Endothelial cell of umbilical vein (primary cell): ENCODE results near the gene DNAH3. TPM values are rescaled to one million over a fixed set of nuclear protein-coding genes. Genes with fewer than 3 reads are reported as not detected.

Experiments
- BruUV-seq: library from RNA; stranded (reverse); fragments of 400-500 nt; replicated peaks from 2 replicates; lab custom pipeline; 2021; lab: Mats Ljungman, UMichigan
- CTCF ChIA-PET: fragments of 300-600, 350-600 bp; sonication (Branson Sonifier 250); formaldehyde crosslinking; loops from one replicate; lab custom pipeline; 2021; ENCODE audit warnings: antibody characterized with exemption, inconsistent platforms; lab: Charles Lee
- POLR2A ChIA-PET: fragments of 300-600, 350-600 bp; sonication (Branson Sonifier 250); formaldehyde crosslinking; loops from one replicate; lab custom pipeline; 2021; ENCODE audit warnings: antibody characterized with exemption, inconsistent platforms; lab: Charles Lee
- DNase-seq: peaks from one replicate; pipeline ENCODE4 v3.0.0-alpha.2; 2011; ENCODE audit warnings: low read depth, low spot score
- FAIRE-seq: peaks from 2 replicates; lab custom pipeline; 2011; peaks lifted over from hg19 to GRCh38; lab: Jason Lieb, UNC
- H2AFZ ChIP-seq: 2 replicates; pipeline ENCODE4 v1.6.0; 2012; ENCODE audit warnings: low read depth, low read length, control low read depth, inconsistent platforms
- H3K27ac ChIP-seq: 2 replicates; pipeline ENCODE4 v1.5.1; 2011; ENCODE audit warnings: low read depth, mild to moderate bottlenecking, control low read depth, low read length, moderate library complexity; ENCODE audit not compliant: insufficient read depth
- H3K27me3 ChIP-seq, 2 experiments: 2 replicates each; pipeline versions ENCODE4 v1.6.0 to v1.6.1; 2011; ENCODE audit warnings: low read length in 2 of 2, mixed read lengths in 1 of 2; ENCODE audit not compliant: control insufficient read depth in 2 of 2, insufficient read depth in 2 of 2
- H3K36me3 ChIP-seq, 2 experiments: 2 replicates in 1 of 2; 3 replicates in 1 of 2; pipeline ENCODE4 v1.5.1; 2011; ENCODE audit warnings: low read length in 2 of 2, mild to moderate bottlenecking in 1 of 2, moderate library complexity in 1 of 2; ENCODE audit not compliant: control insufficient read depth in 2 of 2, insufficient read depth in 2 of 2; ENCODE audit errors: extremely low read depth in 1 of 2
- H3K4me1 ChIP-seq: 3 replicates; pipeline ENCODE4 v1.5.1; 2011; ENCODE audit warnings: mild to moderate bottlenecking, low read length; ENCODE audit not compliant: control insufficient read depth, insufficient read depth; ENCODE audit errors: extremely low read depth
- H3K4me2 ChIP-seq: 2 replicates; pipeline ENCODE4 v1.6.1; 2011; ENCODE audit warnings: low read length, control low read depth, mixed read lengths; ENCODE audit not compliant: insufficient read depth
- H3K4me3 ChIP-seq, 3 experiments: fragments of 200-600 bp in 1 of 3; sonication (generic), shearing (Covaris generic) in 1 of 3; replicated peaks in 1 of 3; 2 replicates each; pipeline ENCODE4 v1.5.1; 2011 to 2016; ENCODE audit warnings: control low read depth in 3 of 3, low read length in 3 of 3, mild to moderate bottlenecking in 2 of 3, inconsistent platforms in 1 of 3, low read depth in 1 of 3, moderate library complexity in 1 of 3; ENCODE audit not compliant: insufficient read depth in 1 of 3
- H3K79me2 ChIP-seq: 2 replicates; pipeline ENCODE4 v1.6.0; 2012; ENCODE audit warnings: low read length, inconsistent platforms; ENCODE audit not compliant: control insufficient read depth, insufficient read depth
- H3K9ac ChIP-seq: replicated peaks from 2 replicates; pipeline ENCODE3; 2011; ENCODE audit warnings: low read length, control low read depth; ENCODE audit not compliant: insufficient read depth; ENCODE audit errors: extremely low read depth
- H3K9me1 ChIP-seq: replicated peaks from 3 replicates; pipeline ENCODE4 v1.6.0; 2011; ENCODE audit warnings: mild to moderate bottlenecking, low read length; ENCODE audit not compliant: control insufficient read depth, insufficient read depth; ENCODE audit errors: extremely low read depth
- H3K9me3 ChIP-seq: replicated peaks from 2 replicates; pipeline ENCODE4 v1.5.1; 2012; ENCODE audit warnings: low read length, inconsistent platforms; ENCODE audit not compliant: control insufficient read depth, insufficient read depth
- H4K20me1 ChIP-seq: replicated peaks from 2 replicates; pipeline ENCODE3; 2011; ENCODE audit warnings: mild to moderate bottlenecking, low read length; ENCODE audit not compliant: control insufficient read depth, insufficient read depth; ENCODE audit errors: extremely low read depth
- CTCF ChIP-seq, 2 donors: IDR thresholded peaks; 1 replicate in 1 of 2; 2 replicates in 1 of 2; pipeline ENCODE4 v1.5.1; 2011; ENCODE audit warnings: low read length in 2 of 2, mild to moderate bottlenecking in 2 of 2, moderate library complexity in 2 of 2, control low read depth in 1 of 2, inconsistent platforms in 1 of 2, low read depth in 1 of 2; ENCODE audit not compliant: insufficient read depth in 1 of 2; ENCODE audit errors: extremely low read depth in 1 of 2
- EZH2 ChIP-seq: IDR thresholded peaks from 2 replicates; pipeline ENCODE4 v1.6.1; 2012; ENCODE audit warnings: borderline replicate concordance, low read depth, mild to moderate bottlenecking, moderate library complexity, low read length, inconsistent platforms; ENCODE audit not compliant: severe bottlenecking
- FOS ChIP-seq: IDR thresholded peaks from 2 replicates; pipeline ENCODE4 v1.6.1; 2011; ENCODE audit warnings: mild to moderate bottlenecking, low read length, moderate library complexity, borderline replicate concordance; ENCODE audit not compliant: insufficient read depth
- GATA2 ChIP-seq: IDR thresholded peaks from 2 replicates; pipeline ENCODE4 v1.7.0; 2011; ENCODE audit warnings: low read depth, mild to moderate bottlenecking, moderate library complexity, mixed read lengths, low read length; ENCODE audit not compliant: insufficient read length, insufficient read depth
- JUN ChIP-seq: IDR thresholded peaks from 2 replicates; pipeline ENCODE4 v1.6.1; 2011; ENCODE audit warnings: borderline replicate concordance, low read depth; ENCODE audit not compliant: insufficient read length, insufficient read depth
- MAX ChIP-seq: IDR thresholded peaks from 2 replicates; pipeline ENCODE4 v1.6.1; 2011; ENCODE audit not compliant: insufficient read depth, insufficient read length
- MYC ChIP-seq: IDR thresholded peaks from one replicate; pipeline ENCODE4 v1.6.1; 2011; ENCODE audit warnings: mild to moderate bottlenecking, low read depth, low read length
- POLR2A ChIP-seq: IDR thresholded peaks from 2 replicates; pipeline ENCODE4 v1.6.1; 2012; ENCODE audit warnings: low read depth, mild to moderate bottlenecking, control low read depth, low read length
- POLR2AphosphoS5 ChIP-seq: IDR thresholded peaks from 2 replicates; pipeline ENCODE4 v1.6.1; 2012; ENCODE audit warnings: low read depth, mild to moderate bottlenecking, control low read depth, low read length, moderate library complexity; ENCODE audit not compliant: insufficient read depth
- dilution Hi-C: fragments of 300-500 bp; cut with MboI; formaldehyde crosslinking; loops from one replicate; pipeline ENCODE4 v1.15.0; 2019; ENCODE audit warnings: low sequenced_read_pairs; ENCODE audit not compliant: extremely low pct_ligation_motif_present
- intact Hi-C: fragments of 100-400 bp; cut with micrococcal nuclease; formaldehyde crosslinking; loops from one replicate; pipeline ENCODE4 v1.10.0; 2022
- polyA plus RNA-seq, 4 experiments: library from polyadenylated mRNA; depleted of rRNA in 3 of 4; stranded (reverse) in 3 of 4; unstranded in 1 of 4; fragments of >200 nt; gene quantifications; 2 replicates each; pipeline versions ENCODE4 v1.2.1 to v1.2.3, GENCODE V29; 2011 to 2012; ENCODE audit warnings: missing spikeins in 1 of 4
- total RNA-seq: library from RNA; stranded (reverse); gene quantifications from 2 replicates; pipeline ENCODE4 v1.2.3, GENCODE V29; 2021

DNAH3 gene
- total and polyA plus RNA-seq, 2 donors (not counting 3 experiments of a cell fraction or from before 2014, with no cell fraction given), result not detected

GRCh38 chr16:20987049-20987448, 163.6 kb downstream of the DNAH3 start:
- no peaks in the 10 kb centered on the region for H3K36me3 ChIP-seq
- no peaks in the 10 kb centered on the region for H3K9me1 ChIP-seq
- TF ChIP-seq JUN (no peak), POLR2A (no peak), MYC (no peak), FOS (no peak), POLR2AphosphoS5 (no peak), CTCF (IDR thresholded peaks at IDR 0.05; ENCODE audit: extremely low read depth in 1 of 2, insufficient read depth in 1 of 2, low read depth in 1 of 2, low read length in 2 of 2) (no peak), EZH2 (no peak), GATA2 (no peak), MAX (no peak)
- H2AFZ ChIP-seq, result no peak overlapping the region
- H3K4me1 ChIP-seq, result no peaks in the 10 kb centered on the region
- H3K9me3 ChIP-seq, result no peaks in the 10 kb centered on the region
- H3K27ac ChIP-seq, result no peak overlapping the region
- H3K4me2 ChIP-seq, result no peak overlapping the region
- H3K79me2 ChIP-seq, result no peaks in the 10 kb centered on the region
- H3K4me3 ChIP-seq, result no peak overlapping the region
- intact Hi-C loops, result no loop called here
- H3K27me3 ChIP-seq, result no peaks in the 10 kb centered on the region
- BruUV-seq, result no TSS peak
- dilution Hi-C loops, result no loop called here
- no peaks in the 10 kb centered on the region for H4K20me1 ChIP-seq
- DNase-seq (no peak), FAIRE-seq (no peak)
- ChIA-PET POLR2A (no interaction called here), CTCF (interaction anchor here (1.2 kb wide), 1 partner anchor 10 kb away, joined by 3 read pairs; no protein-coding TSS in a partner anchor)
- H3K9ac ChIP-seq, result no peak overlapping the region
